Measurements from ENCODE around the gene RCOR2. TPM values are rescaled to one million over a fixed set of nuclear protein-coding genes. Genes with fewer than 3 reads are reported as not detected.
A peak's percentile ranks its signal among the peaks of the same experiment; 100 is the strongest.

RCOR2 gene
- total RNA-seq, 1 experiment from 2014 or later = 1.8 TPM

- Mint-ChIP-seq H3K27me3 (ENCODE audit: insufficient read depth, unreplicated experiment) (no peaks in the 10 kb centered on the region), H3K4me3 (ENCODE audit: unreplicated experiment) (no peak overlapping the region), H3K36me3 (ENCODE audit: insufficient read depth, unreplicated experiment) (peaks cover 62% of the 10 kb centered on the region), H3K9me3 (ENCODE audit: unreplicated experiment) (no peaks in the 10 kb centered on the region), H3K4me1 (ENCODE audit: low read depth, unreplicated experiment) (no peaks in the 10 kb centered on the region), H3K27ac (ENCODE audit: unreplicated experiment) (peak overlapping the region; percentile 31)
- DNase-seq = no peak
- H3K36me3 ChIP-seq (ENCODE audit: control insufficient read depth, insufficient read depth, low read length) = peaks cover 3% of the 10 kb centered on the region
- ChIA-PET POLR2A (no interaction called here), CTCF (no interaction called here)
- 0 out of 2 replicates have a peak, but pooled peaks cover 5% of the 10 kb centered on the region for H3K4me1 ChIP-seq
- TF ChIP-seq, protein P1, sequence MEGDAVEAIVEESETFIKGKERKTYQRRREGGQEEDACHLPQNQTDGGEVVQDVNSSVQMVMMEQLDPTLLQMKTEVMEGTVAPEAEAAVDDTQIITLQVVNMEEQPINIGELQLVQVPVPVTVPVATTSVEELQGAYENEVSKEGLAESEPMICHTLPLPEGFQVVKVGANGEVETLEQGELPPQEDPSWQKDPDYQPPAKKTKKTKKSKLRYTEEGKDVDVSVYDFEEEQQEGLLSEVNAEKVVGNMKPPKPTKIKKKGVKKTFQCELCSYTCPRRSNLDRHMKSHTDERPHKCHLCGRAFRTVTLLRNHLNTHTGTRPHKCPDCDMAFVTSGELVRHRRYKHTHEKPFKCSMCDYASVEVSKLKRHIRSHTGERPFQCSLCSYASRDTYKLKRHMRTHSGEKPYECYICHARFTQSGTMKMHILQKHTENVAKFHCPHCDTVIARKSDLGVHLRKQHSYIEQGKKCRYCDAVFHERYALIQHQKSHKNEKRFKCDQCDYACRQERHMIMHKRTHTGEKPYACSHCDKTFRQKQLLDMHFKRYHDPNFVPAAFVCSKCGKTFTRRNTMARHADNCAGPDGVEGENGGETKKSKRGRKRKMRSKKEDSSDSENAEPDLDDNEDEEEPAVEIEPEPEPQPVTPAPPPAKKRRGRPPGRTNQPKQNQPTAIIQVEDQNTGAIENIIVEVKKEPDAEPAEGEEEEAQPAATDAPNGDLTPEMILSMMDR (IDR thresholded peaks at IDR 0.05; ENCODE audit: insufficient read depth in 1 of 2, low read depth in 1 of 2, low read length in 1 of 2, severe bottlenecking in 1 of 2, unreplicated experiment in 1 of 2) = no peak
- intact Hi-C loops (cut with micrococcal nuclease; ENCODE audit: unreplicated experiment) = loop anchor here (5.0 kb wide), 1 partner anchor 43 kb away; no protein-coding TSS in a partner anchor
- no TSS peak for BruUV-seq (replicated peaks)
- no peaks in the 10 kb centered on the region for H3K27me3 ChIP-seq (replicated peaks; ENCODE audit: control insufficient read depth, insufficient read depth, low read length)
- no peak overlapping the region for H3K4me3 ChIP-seq (ENCODE audit: low read depth, low read length)
- H3K9me3 ChIP-seq = no peaks in the 10 kb centered on the region
Measured at GRCh38 chr11:63904743-63905142, 12.2 kb downstream of the RCOR2 start.

- Mint-ChIP-seq H3K27me3 (ENCODE audit: insufficient read depth, unreplicated experiment) (no peaks in the 10 kb centered on the region), H3K36me3 (ENCODE audit: insufficient read depth, unreplicated experiment) (peaks cover 70% of the 10 kb centered on the region), H3K27ac (ENCODE audit: unreplicated experiment) (no peak overlapping the region), H3K9me3 (ENCODE audit: unreplicated experiment) (no peaks in the 10 kb centered on the region), H3K4me1 (ENCODE audit: low read depth, unreplicated experiment) (no peaks in the 10 kb centered on the region), H3K4me3 (ENCODE audit: unreplicated experiment) (no peak overlapping the region)
- TF ChIP-seq, protein P1 (IDR thresholded peaks at IDR 0.05; ENCODE audit: insufficient read depth in 1 of 2, low read depth in 1 of 2, low read length in 1 of 2, severe bottlenecking in 1 of 2, unreplicated experiment in 1 of 2) = no peak
- no peaks in the 10 kb centered on the region for H3K27me3 ChIP-seq (replicated peaks; ENCODE audit: control insufficient read depth, insufficient read depth, low read length)
- intact Hi-C loops (cut with micrococcal nuclease; ENCODE audit: unreplicated experiment) = no loop called here
- H3K4me1 ChIP-seq = 0 out of 2 replicates have a peak, but pooled peaks cover 5% of the 10 kb centered on the region
- DNase-seq = no peak
- no TSS peak for BruUV-seq (replicated peaks)
- ChIA-PET POLR2A (no interaction called here), CTCF (no interaction called here)
- H3K4me3 ChIP-seq (ENCODE audit: low read depth, low read length) = no peak overlapping the region
- H3K36me3 ChIP-seq (ENCODE audit: control insufficient read depth, insufficient read depth, low read length) = peaks cover 6% of the 10 kb centered on the region
- H3K9me3 ChIP-seq = no peaks in the 10 kb centered on the region
Measured at GRCh38 chr11:63903884-63904283, 13.1 kb downstream of the RCOR2 start.

- CTCF ChIA-PET = interaction anchor here (0.7 to 1.1 kb wide), 2 partner anchors 44 to 51 kb away, joined by 3 to 5 read pairs; no protein-coding TSS in a partner anchor
- Mint-ChIP-seq H3K27ac (ENCODE audit: unreplicated experiment) (no peak overlapping the region), H3K9me3 (ENCODE audit: unreplicated experiment) (no peaks in the 10 kb centered on the region), H3K4me3 (ENCODE audit: unreplicated experiment) (no peak overlapping the region), H3K4me1 (ENCODE audit: low read depth, unreplicated experiment) (no peaks in the 10 kb centered on the region), H3K27me3 (ENCODE audit: insufficient read depth, unreplicated experiment) (no peaks in the 10 kb centered on the region), H3K36me3 (ENCODE audit: insufficient read depth, unreplicated experiment) (peaks cover 72% of the 10 kb centered on the region)
- peaks cover 8% of the 10 kb centered on the region for H3K36me3 ChIP-seq (ENCODE audit: control insufficient read depth, insufficient read depth, low read length)
- intact Hi-C loops (cut with micrococcal nuclease; ENCODE audit: unreplicated experiment) = no loop called here
- DNase-seq = peak in 1 of 2 experiments; percentile 44
- BruUV-seq (replicated peaks) = no TSS peak
- H3K27me3 ChIP-seq (replicated peaks; ENCODE audit: control insufficient read depth, insufficient read depth, low read length) = no peaks in the 10 kb centered on the region
- 0 out of 2 replicates have a peak, but pooled peaks cover 5% of the 10 kb centered on the region for H3K4me1 ChIP-seq
- H3K4me3 ChIP-seq (ENCODE audit: low read depth, low read length) = no peak overlapping the region
- TF ChIP-seq, protein P1 (IDR thresholded peaks at IDR 0.05; ENCODE audit: insufficient read depth in 1 of 2, low read depth in 1 of 2, low read length in 1 of 2, severe bottlenecking in 1 of 2, unreplicated experiment in 1 of 2) = peak; percentile 24 to 65
- no peaks in the 10 kb centered on the region for H3K9me3 ChIP-seq
- POLR2A ChIA-PET = interaction anchor here (0.6 kb wide), 1 partner anchor 53 kb away, joined by 8 read pairs; no protein-coding TSS in a partner anchor
Measured at GRCh38 chr11:63901660-63902059, 15.3 kb downstream of the RCOR2 start.

Data from Caco-2 (cell line).